Brain microvascular endothelial cell (primary cell): ENCODE data around the gene ABHD2.
"Not testable (repeated sequence)": the region's sequence is repeated elsewhere in the genome, so short reads cannot be mapped to it uniquely, and the experiment has no call there.

Experiments used
- DNase-seq: peaks from one replicate; pipeline ENCODE4 v3.0.0-alpha.2; 2020
- H3K27ac ChIP-seq: fragments of 250-450 bp; sonication (Bioruptor Pico); 2 replicates; pipeline ENCODE4 v1.5.1; 2020; ENCODE audit warnings: mild to moderate bottlenecking, moderate library complexity
- H3K27me3 ChIP-seq: fragments of 250-450 bp; sonication (Bioruptor Pico); replicated peaks from 2 replicates; pipeline ENCODE4 v1.5.1; 2020; ENCODE audit warnings: mild to moderate bottlenecking
- H3K36me3 ChIP-seq: fragments of 250-450 bp; sonication (Bioruptor Pico); replicated peaks from 2 replicates; pipeline ENCODE4 v1.5.1; 2020; ENCODE audit warnings: mild to moderate bottlenecking
- H3K4me3 ChIP-seq: 2 replicates; pipeline ENCODE4 v1.5.1; 2011; ENCODE audit warnings: low read depth, mild to moderate bottlenecking, control low read depth, low read length, moderate library complexity
- CTCF ChIP-seq: IDR thresholded peaks from 2 replicates; pipeline ENCODE4 v1.5.1; 2011; ENCODE audit warnings: low read depth, mild to moderate bottlenecking, moderate library complexity, low read length, control low read depth, inconsistent platforms; ENCODE audit errors: missing control alignments
- in situ Hi-C: cut with HindIII; loops from 2 replicates; pipeline ENCODE4 v1.10.0; 2017; ENCODE audit warnings: low sequenced_read_pairs, low pct_ligation_motif_present

Gene ABHD2

GRCh38 chr15:89243046-89243690, 154.9 kb downstream of the ABHD2 start:
- Histone ChIP-seq H3K27ac (no peak overlapping the region), H3K4me3 (peak overlapping the region; percentile 90), H3K36me3 (no peaks in the 10 kb centered on the region), H3K27me3 (no peaks in the 10 kb centered on the region)
- in situ Hi-C loops = no loop called here
- TF ChIP-seq CTCF = no peak
- no peak for DNase-seq

- peak; percentile 93 for DNase-seq
- peak; percentile 63 for TF ChIP-seq CTCF
- no peaks in the 10 kb centered on the region for H3K27me3 ChIP-seq
- no peaks in the 10 kb centered on the region for H3K36me3 ChIP-seq
- H3K4me3 ChIP-seq = peak within 1 kb of the TSS; percentile 90
- in situ Hi-C loops = no loop called here
- no peak within 1 kb of the TSS for H3K27ac ChIP-seq
Measured at GRCh38 chr15:89243691-89244573, 155.7 kb downstream of the ABHD2 start, which contains the start of gene FANCI. FANCI (plus strand) TSS chr15:89243979; CDS start chr15:89247648, 3,669 bp downstream.

- Histone ChIP-seq H3K36me3 (no peaks in the 10 kb centered on the region), H3K27me3 (no peaks in the 10 kb centered on the region), H3K27ac (no peak overlapping the region), H3K4me3 (peak overlapping the region; percentile 90)
- no peak for DNase-seq
- TF ChIP-seq CTCF = no peak
- in situ Hi-C loops = no loop called here
Measured at GRCh38 chr15:89244574-89244903, 156.3 kb downstream of the ABHD2 start.

GRCh38 chr15:89247446-89247845, 159.2 kb downstream of the ABHD2 start:
- Histone ChIP-seq H3K27ac (no peak overlapping the region), H3K4me3 (no peak overlapping the region), H3K27me3 (no peaks in the 10 kb centered on the region), H3K36me3 (no peaks in the 10 kb centered on the region)
- in situ Hi-C loops = no loop called here
- no peak for TF ChIP-seq CTCF
- DNase-seq = no peak

GRCh38 chr15:89248584-89248983, 160.3 kb downstream of the ABHD2 start:
- TF ChIP-seq CTCF = no peak
- Histone ChIP-seq H3K27me3 (no peaks in the 10 kb centered on the region), H3K4me3 (no peak overlapping the region), H3K27ac (no peak overlapping the region), H3K36me3 (no peaks in the 10 kb centered on the region)
- no peak for DNase-seq
- in situ Hi-C loops = no loop called here

GRCh38 chr15:89250142-89250541, 161.9 kb downstream of the ABHD2 start:
- H3K27me3 ChIP-seq, in situ Hi-C loops, H3K36me3 ChIP-seq, DNase-seq, H3K27ac ChIP-seq, H3K4me3 ChIP-seq: not testable (repeated sequence)
